Activated naive CD4-positive, alpha-beta T cell treated with anti-CD3 and anti-CD28 coated beads, Interleukin-2, amount 50 U/mL, for 72 hours (primary cell): ENCODE measurements around the gene DHX57. TPM values are rescaled to one million over a fixed set of nuclear protein-coding genes. Genes with fewer than 3 reads are reported as not detected.
"Not testable (repeated sequence)": the region's sequence is repeated elsewhere in the genome, so short reads cannot be mapped to it uniquely, and the experiment has no call there.

Source experiments
- ATAC-seq, 2 donors: fragments of 150-1000 bp; cut with Tn5 transposase; 2 replicates each; pipeline ENCODE4 v1.10.0; 2021; ENCODE audit warnings: mild to moderate bottlenecking in 2 of 2, moderate library complexity in 2 of 2
- DNase-seq, 2 donors: peaks; one replicate each; pipeline ENCODE4 v3.0.0; 2021 to 2022; ENCODE audit warnings: low spot score in 2 of 2
- H3K27ac Mint-ChIP-seq, 2 donors: one replicate each; pipeline ENCODE4 v1.8.0; 2022; ENCODE audit warnings: mild to moderate bottlenecking in 2 of 2, mixed read lengths in 2 of 2
- H3K36me3 Mint-ChIP-seq, 2 donors: one replicate each; pipeline ENCODE4 v1.8.0; 2022; ENCODE audit warnings: mixed read lengths in 2 of 2
- H3K9me3 Mint-ChIP-seq, 2 donors: one replicate each; pipeline ENCODE4 v1.8.0; 2022; ENCODE audit warnings: mixed read lengths in 2 of 2
- total RNA-seq, 2 donors: library from RNA; stranded (reverse); gene quantifications; one replicate each; pipeline ENCODE4 v1.2.3, GENCODE V29; 2022

DHX57 gene
- total RNA-seq, 2 donors from 2014 or later: 14.4 to 14.8 TPM

GRCh38 chr2:38825956-38826355 lies 49.8 kb downstream of the DHX57 start:
- no peak overlapping the region for H3K27ac Mint-ChIP-seq
- ATAC-seq: no peak
- no peaks in the 10 kb centered on the region for H3K9me3 Mint-ChIP-seq
- H3K36me3 Mint-ChIP-seq: peaks cover 15 to 17% of the 10 kb centered on the region in 2 donors
- DNase-seq: no peak

- ATAC-seq (no peak), DNase-seq (no peak)
- no peaks in the 10 kb centered on the region for H3K9me3 Mint-ChIP-seq
- H3K27ac Mint-ChIP-seq: no peak overlapping the region
- peaks cover 16 to 18% of the 10 kb centered on the region in 2 donors for H3K36me3 Mint-ChIP-seq
Measured at GRCh38 chr2:38824906-38825305, 50.8 kb downstream of the DHX57 start.

- ATAC-seq (no peak), DNase-seq (no peak)
- H3K36me3 Mint-ChIP-seq: peaks cover 16 to 24% of the 10 kb centered on the region in 2 donors
- H3K27ac Mint-ChIP-seq: no peak overlapping the region
- no peaks in the 10 kb centered on the region for H3K9me3 Mint-ChIP-seq
Measured at GRCh38 chr2:38823386-38823785, 52.3 kb downstream of the DHX57 start.

GRCh38 chr2:38818565-38818964 lies 57.2 kb downstream of the DHX57 start:
- Mint-ChIP-seq H3K36me3 (peaks cover 11 to 18% of the 10 kb centered on the region in 2 donors), H3K27ac (no peak overlapping the region), H3K9me3 (no peaks in the 10 kb centered on the region)
- DNase-seq: no peak
- ATAC-seq: no peak

GRCh38 chr2:38815936-38816335 lies 59.8 kb downstream of the DHX57 start:
- H3K36me3 Mint-ChIP-seq: peaks cover 1 to 8% of the 10 kb centered on the region in 2 donors
- DNase-seq (no peak), ATAC-seq (no peak)
- no peaks in the 10 kb centered on the region for H3K9me3 Mint-ChIP-seq
- no peak overlapping the region for H3K27ac Mint-ChIP-seq

GRCh38 chr2:38810488-38810887 lies 65.2 kb downstream of the DHX57 start:
- no peak for ATAC-seq
- DNase-seq: no peak
- H3K9me3 Mint-ChIP-seq: no peaks in the 10 kb centered on the region
- H3K27ac Mint-ChIP-seq: no peak overlapping the region
- no peaks in the 10 kb centered on the region for H3K36me3 Mint-ChIP-seq

- no peak for ATAC-seq
- no peaks in the 10 kb centered on the region for H3K36me3 Mint-ChIP-seq
- DNase-seq: no peak
Measured at GRCh38 chr2:38808677-38809076, 67.1 kb downstream of the DHX57 start.

GRCh38 chr2:38806733-38807059 lies 69.0 kb downstream of the DHX57 start:
- Mint-ChIP-seq H3K27ac (no peak overlapping the region), H3K36me3 (no peaks in the 10 kb centered on the region), H3K9me3 (no peaks in the 10 kb centered on the region)
- DNase-seq (no peak), ATAC-seq (no peak)

More at GRCh38 chr2:38808677-38809076, 67.1 kb downstream of the DHX57 start:
- Mint-ChIP-seq H3K27ac (no peak overlapping the region), H3K9me3 (no peaks in the 10 kb centered on the region)

- Mint-ChIP-seq H3K9me3 (no peaks in the 10 kb centered on the region), H3K27ac (no peak overlapping the region), H3K36me3 (no peaks in the 10 kb centered on the region)
- no peak for DNase-seq
- ATAC-seq: no peak
Measured at GRCh38 chr2:38806015-38806732, 69.6 kb downstream of the DHX57 start.

- Mint-ChIP-seq H3K27ac (no peak overlapping the region), H3K9me3 (no peaks in the 10 kb centered on the region), H3K36me3 (no peaks in the 10 kb centered on the region)
- ATAC-seq (no peak), DNase-seq (no peak)
Measured at GRCh38 chr2:38797953-38798352, 77.8 kb downstream of the DHX57 start.

GRCh38 chr2:38797250-38797676 lies 78.5 kb downstream of the DHX57 start:
- no peak for DNase-seq
- no peak for ATAC-seq
- Mint-ChIP-seq H3K36me3 (no peaks in the 10 kb centered on the region), H3K27ac (no peak overlapping the region), H3K9me3 (no peaks in the 10 kb centered on the region)

- DNase-seq, H3K36me3 Mint-ChIP-seq, ATAC-seq, H3K27ac Mint-ChIP-seq, H3K9me3 Mint-ChIP-seq: not testable (repeated sequence)
Measured at GRCh38 chr2:38795016-38795415, 80.7 kb downstream of the DHX57 start.

GRCh38 chr2:38794235-38794946 lies 81.3 kb downstream of the DHX57 start:
- no peaks in the 10 kb centered on the region for H3K9me3 Mint-ChIP-seq

GRCh38 chr2:38793511-38793910 lies 82.2 kb downstream of the DHX57 start:
- no peaks in the 10 kb centered on the region for H3K36me3 Mint-ChIP-seq
- ATAC-seq (no peak), DNase-seq (no peak)
- H3K27ac Mint-ChIP-seq: peak overlapping the region in 1 of 2 donors; percentile 22
- no peaks in the 10 kb centered on the region for H3K9me3 Mint-ChIP-seq

More at GRCh38 chr2:38794235-38794946, 81.3 kb downstream of the DHX57 start:
- ATAC-seq (no peak), DNase-seq (no peak)
- Mint-ChIP-seq H3K27ac (no peak overlapping the region), H3K36me3 (no peaks in the 10 kb centered on the region)

- DNase-seq (no peak), ATAC-seq (no peak)
- Mint-ChIP-seq H3K9me3 (no peaks in the 10 kb centered on the region), H3K27ac (no peak overlapping the region), H3K36me3 (no peaks in the 10 kb centered on the region)
Measured at GRCh38 chr2:38792751-38793150, 83.0 kb downstream of the DHX57 start.

- not testable (repeated sequence) for DNase-seq, H3K36me3 Mint-ChIP-seq, H3K27ac Mint-ChIP-seq, H3K9me3 Mint-ChIP-seq, ATAC-seq
Measured at GRCh38 chr2:38792321-38792720, 83.4 kb downstream of the DHX57 start.

- no peak for ATAC-seq
- no peaks in the 10 kb centered on the region for H3K36me3 Mint-ChIP-seq
- DNase-seq: no peak
- H3K9me3 Mint-ChIP-seq: no peaks in the 10 kb centered on the region
- no peak overlapping the region for H3K27ac Mint-ChIP-seq
Measured at GRCh38 chr2:38791744-38792143, 84.0 kb downstream of the DHX57 start.

GRCh38 chr2:38789691-38790090 lies 86.0 kb downstream of the DHX57 start:
- Mint-ChIP-seq H3K27ac (no peak overlapping the region), H3K9me3 (no peaks in the 10 kb centered on the region), H3K36me3 (no peaks in the 10 kb centered on the region)
- ATAC-seq (no peak), DNase-seq (no peak)
